HCT116 (cell line): Measurements from ENCODE around the gene KLHL6. TPM values are rescaled to one million over a fixed set of nuclear protein-coding genes. Genes with fewer than 3 reads are reported as not detected.

Experiments used
- ATAC-seq: fragments of 200-7000 bp; cut with Tn5 transposase; 2 replicates; pipeline ENCODE4 v1.9.1; 2020; ENCODE audit warnings: mild to moderate bottlenecking, moderate library complexity
- BruUV-seq: library from RNA; stranded (reverse); fragments of 400-500 nt; replicated peaks from 2 replicates; lab custom pipeline; 2021; lab: Mats Ljungman, UMichigan
- CTCF ChIA-PET: fragments of 300-600 bp; sonication (Branson Sonifier 250); formaldehyde crosslinking; loops from one replicate; lab custom pipeline; 2021; ENCODE audit warnings: antibody characterized with exemption; lab: Charles Lee
- POLR2A ChIA-PET: fragments of 300-600, 350-600 bp; sonication (Branson Sonifier 250); formaldehyde crosslinking; loops from one replicate; lab custom pipeline; 2021; ENCODE audit warnings: antibody characterized with exemption; lab: Charles Lee
- RAD21 ChIA-PET, 2 experiments: fragments of 300-600 bp; sonication (Branson Sonifier 250); formaldehyde crosslinking; loops; one replicate each; lab custom pipeline; 2023; ENCODE audit warnings: low total read pairs in 2 of 2; ENCODE audit not compliant: uncharacterized antibody in 2 of 2, unreplicated experiment in 2 of 2, low non-redundant PET in 1 of 2; lab: Charles Lee
- DNase-seq: peaks from one replicate; pipeline ENCODE4 v3.0.0-alpha.2; 2010; ENCODE audit warnings: low read depth, low spot score
- H2AFZ ChIP-seq: fragments of 200-600 bp; shearing (Covaris generic), sonication (generic); 2 replicates; pipeline ENCODE4 v1.6.1; 2017; ENCODE audit warnings: low read depth, mixed run types, mixed read lengths, antibody characterized with exemption, low read length; ENCODE audit not compliant: poor library complexity, severe bottlenecking
- H3K27ac ChIP-seq: 2 replicates; pipeline ENCODE4 v1.5.1; 2012; ENCODE audit warnings: low read depth, low read length
- H3K27me3 ChIP-seq: fragments of 200-600 bp; sonication (generic); 2 replicates; pipeline ENCODE4 v1.6.1; 2016; ENCODE audit warnings: mixed run types, low read length, mixed read lengths; ENCODE audit not compliant: insufficient read depth
- H3K36me3 ChIP-seq, 2 experiments: fragments of 200-500 bp in 1 of 2; fragments of 200-600 bp in 1 of 2; sonication (Bioruptor generic) in 1 of 2; sonication (generic) in 1 of 2; 2 replicates each; pipeline versions ENCODE4 v1.5.1 to v1.6.1; 2014 to 2016; ENCODE audit warnings: low read length in 2 of 2, inconsistent platforms in 1 of 2, mixed read lengths in 1 of 2, mixed run types in 1 of 2; ENCODE audit not compliant: insufficient read depth in 2 of 2, control insufficient read depth in 1 of 2
- H3K4me1 ChIP-seq, 2 experiments: fragments of 200-600 bp in 1 of 2; sonication (generic) in 1 of 2; 2 replicates each; pipeline versions ENCODE4 v1.5.1 to v1.6.1; 2012 to 2017; ENCODE audit warnings: low read length in 2 of 2, inconsistent platforms in 1 of 2, mild to moderate bottlenecking in 1 of 2, mixed read lengths in 1 of 2, mixed run types in 1 of 2, moderate library complexity in 1 of 2; ENCODE audit not compliant: insufficient read depth in 2 of 2, control insufficient read depth in 1 of 2
- H3K4me2 ChIP-seq: fragments of 200-600 bp; sonication (generic); 2 replicates; pipeline ENCODE4 v1.6.1; 2017; ENCODE audit warnings: mixed run types, low read length, mixed read lengths
- H3K4me3 ChIP-seq, 2 experiments: fragments of 200-600 bp in 1 of 2; sonication (generic) in 1 of 2; replicated peaks in 1 of 2; 2 replicates each; pipeline ENCODE4 v1.5.1; 2011 to 2016; ENCODE audit warnings: low read length in 2 of 2, control low read depth in 1 of 2, low read depth in 1 of 2, mild to moderate bottlenecking in 1 of 2, mixed read lengths in 1 of 2, mixed run types in 1 of 2
- H3K79me2 ChIP-seq: fragments of 200-600 bp; sonication (generic); 2 replicates; pipeline ENCODE4 v1.6.1; 2017; ENCODE audit warnings: mild to moderate bottlenecking, mixed run types, low read length, moderate library complexity, mixed read lengths; ENCODE audit not compliant: insufficient read depth
- H3K9ac ChIP-seq: fragments of 200-600 bp; sonication (generic); 2 replicates; pipeline ENCODE4 v1.6.1; 2016; ENCODE audit warnings: low read length, mixed read lengths
- H3K9me2 ChIP-seq: fragments of 200-600 bp; sonication (generic), shearing (Covaris generic); 2 replicates; pipeline ENCODE4 v1.6.1; 2017; ENCODE audit warnings: mixed run types, mild to moderate bottlenecking, moderate library complexity; ENCODE audit not compliant: insufficient read depth
- H3K9me3 ChIP-seq, 2 experiments: fragments of 200-500 bp in 1 of 2; fragments of 200-600 bp in 1 of 2; sonication (Bioruptor generic) in 1 of 2; sonication (generic) in 1 of 2; 2 replicates each; pipeline ENCODE4 v1.6.1; 2014 to 2017; ENCODE audit warnings: low read length in 2 of 2, mixed read lengths in 2 of 2, inconsistent platforms in 1 of 2, low read depth in 1 of 2, mild to moderate bottlenecking in 1 of 2, mixed run types in 1 of 2, moderate library complexity in 1 of 2; ENCODE audit not compliant: control insufficient read depth in 1 of 2, insufficient read depth in 1 of 2
- H4K20me1 ChIP-seq: fragments of 200-600 bp; sonication (generic), shearing (Covaris generic); 2 replicates; pipeline ENCODE4 v1.6.1; 2017; ENCODE audit warnings: mixed run types, mild to moderate bottlenecking, moderate library complexity; ENCODE audit not compliant: insufficient read depth
- CBX3 ChIP-seq: IDR thresholded peaks from 2 replicates; pipeline ENCODE4 v1.6.1; 2012; ENCODE audit warnings: low read depth
- CEBPB ChIP-seq: IDR thresholded peaks from 2 replicates; pipeline ENCODE4 v1.6.1; 2012; ENCODE audit warnings: low read depth
- EGR1 ChIP-seq: IDR thresholded peaks from 2 replicates; pipeline ENCODE4 v1.6.1; 2012; ENCODE audit warnings: low read depth
- ELF1 ChIP-seq: IDR thresholded peaks from 2 replicates; pipeline ENCODE4 v1.6.1; 2012; ENCODE audit warnings: low read depth, borderline replicate concordance
- EZH2phosphoT487 ChIP-seq: fragments of 200-600 bp; IDR thresholded peaks from 2 replicates; pipeline ENCODE4 v1.6.1; 2018; ENCODE audit warnings: antibody characterized with exemption, borderline replicate concordance
- FOSL1 ChIP-seq: IDR thresholded peaks from 2 replicates; pipeline ENCODE4 v1.6.1; 2012; ENCODE audit warnings: low read depth
- POLR2AphosphoS5 ChIP-seq: IDR thresholded peaks from 2 replicates; pipeline ENCODE4 v1.6.1; 2011; ENCODE audit warnings: mild to moderate bottlenecking, low read depth, low read length, moderate library complexity
- RAD21 ChIP-seq: IDR thresholded peaks from 2 replicates; pipeline ENCODE4 v1.6.1; 2012; ENCODE audit warnings: low read depth, mild to moderate bottlenecking
- SP1 ChIP-seq: IDR thresholded peaks from 2 replicates; pipeline ENCODE4 v1.6.1; 2012; ENCODE audit warnings: low read depth
- SRF ChIP-seq: IDR thresholded peaks from 2 replicates; pipeline ENCODE4 v1.6.1; 2012; ENCODE audit warnings: low read depth
- TCF7L2 ChIP-seq: IDR thresholded peaks from 2 replicates; pipeline ENCODE4 v1.7.0; 2011; ENCODE audit warnings: borderline replicate concordance, inconsistent platforms; ENCODE audit not compliant: insufficient read depth, insufficient read length; ENCODE audit errors: extremely low read depth
- YY1 ChIP-seq: IDR thresholded peaks from 2 replicates; pipeline ENCODE4 v1.6.1; 2011; ENCODE audit warnings: low read length, low read depth, moderate library complexity, mild to moderate bottlenecking; ENCODE audit not compliant: insufficient replicate concordance; ENCODE audit errors: extremely low read depth
- ZFX ChIP-seq: fragments of 450-650 bp; IDR thresholded peaks from 2 replicates; pipeline ENCODE4 v1.6.1; 2017
- ZNF274 ChIP-seq: fragments of 200-500 bp; sonication (Bioruptor generic); IDR thresholded peaks from 2 replicates; pipeline ENCODE4 v1.6.1; 2014; ENCODE audit warnings: mild to moderate bottlenecking, low read depth, low read length, inconsistent platforms
- intact Hi-C: fragments of 100-400 bp; cut with micrococcal nuclease; formaldehyde crosslinking; loops from 2 replicates; pipeline ENCODE4 v1.10.0; 2022
- total RNA-seq: library from RNA; stranded (reverse); gene quantifications from one replicate; pipeline ENCODE4 v1.2.1, GENCODE V29; 2021; ENCODE audit not compliant: unreplicated experiment
- TF ChIP-seq, protein P1 (sequence below), 3 experiments: fragments of 200-600 bp in 1 of 3; sonication (generic) in 1 of 3; IDR thresholded peaks in 2 of 3; conservative IDR thresholded peaks in 1 of 3; 2 replicates each; pipeline ENCODE4 v1.5.1; 2012 to 2017; ENCODE audit warnings: low read depth in 2 of 3, low read length in 2 of 3, antibody characterized with exemption in 1 of 3, borderline replicate concordance in 1 of 3, control low read depth in 1 of 3, mild to moderate bottlenecking in 1 of 3, mixed read lengths in 1 of 3, mixed run types in 1 of 3, moderate library complexity in 1 of 3; ENCODE audit not compliant: insufficient read depth in 1 of 3
- TF ChIP-seq, protein P2 (sequence below): IDR thresholded peaks from 2 replicates; pipeline ENCODE4 v1.6.1; 2012
- TF ChIP-seq, protein P3 (sequence below): IDR thresholded peaks from 2 replicates; pipeline ENCODE4 v1.6.1; 2012

The KLHL6 gene
- total RNA-seq, 1 experiment from 2014 or later: 0.15 TPM

DNA sequence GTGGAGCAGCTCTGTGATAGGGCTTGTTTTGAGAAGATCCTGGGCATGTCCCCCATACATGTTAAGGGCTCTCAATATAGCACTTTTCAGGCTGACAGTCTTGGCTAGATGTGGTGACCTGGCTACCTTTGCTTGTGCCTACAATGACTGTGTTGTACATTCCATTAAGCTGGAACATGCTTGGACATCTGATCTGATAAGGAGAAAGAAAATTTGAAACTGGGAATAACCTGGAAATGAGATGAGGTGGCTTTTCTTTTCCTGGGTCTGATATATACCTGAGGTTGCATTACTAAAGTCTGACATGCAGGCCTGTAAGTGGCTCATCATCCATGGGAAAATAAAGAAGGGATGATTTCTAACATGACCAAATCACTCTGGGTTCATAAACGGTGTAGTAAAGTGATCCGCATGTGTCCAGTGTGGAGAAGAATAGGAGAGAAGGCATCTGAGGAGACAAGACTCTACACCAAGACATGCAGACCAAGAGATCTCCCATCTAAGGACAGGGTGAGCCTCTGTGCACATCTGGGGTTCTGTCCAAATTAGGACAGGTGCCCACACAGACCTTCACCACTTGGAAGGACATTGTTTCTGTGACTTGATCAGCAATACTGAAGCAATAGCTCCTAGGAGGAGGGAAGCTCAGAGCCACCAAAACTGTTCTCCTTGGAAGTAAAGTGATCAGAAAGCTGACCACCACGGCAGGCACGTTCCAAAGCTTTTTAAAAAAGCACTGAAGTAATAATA is 62.0 kb downstream of the KLHL6 start:
- no peak for ATAC-seq
- Histone ChIP-seq H3K79me2 (no peaks in the 10 kb centered on the region), H4K20me1 (no peaks in the 10 kb centered on the region)
- TF ChIP-seq CEBPB: no peak
- TF ChIP-seq CBX3: no peak
- no peak for TF ChIP-seq RAD21
- no peak for TF ChIP-seq SP1
- TF ChIP-seq, protein P1, sequence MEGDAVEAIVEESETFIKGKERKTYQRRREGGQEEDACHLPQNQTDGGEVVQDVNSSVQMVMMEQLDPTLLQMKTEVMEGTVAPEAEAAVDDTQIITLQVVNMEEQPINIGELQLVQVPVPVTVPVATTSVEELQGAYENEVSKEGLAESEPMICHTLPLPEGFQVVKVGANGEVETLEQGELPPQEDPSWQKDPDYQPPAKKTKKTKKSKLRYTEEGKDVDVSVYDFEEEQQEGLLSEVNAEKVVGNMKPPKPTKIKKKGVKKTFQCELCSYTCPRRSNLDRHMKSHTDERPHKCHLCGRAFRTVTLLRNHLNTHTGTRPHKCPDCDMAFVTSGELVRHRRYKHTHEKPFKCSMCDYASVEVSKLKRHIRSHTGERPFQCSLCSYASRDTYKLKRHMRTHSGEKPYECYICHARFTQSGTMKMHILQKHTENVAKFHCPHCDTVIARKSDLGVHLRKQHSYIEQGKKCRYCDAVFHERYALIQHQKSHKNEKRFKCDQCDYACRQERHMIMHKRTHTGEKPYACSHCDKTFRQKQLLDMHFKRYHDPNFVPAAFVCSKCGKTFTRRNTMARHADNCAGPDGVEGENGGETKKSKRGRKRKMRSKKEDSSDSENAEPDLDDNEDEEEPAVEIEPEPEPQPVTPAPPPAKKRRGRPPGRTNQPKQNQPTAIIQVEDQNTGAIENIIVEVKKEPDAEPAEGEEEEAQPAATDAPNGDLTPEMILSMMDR (IDR thresholded peaks at IDR 0.05 in 2 of 3, conservative IDR thresholded peaks at IDR 0.05 in 1 of 3; ENCODE audit: borderline replicate concordance in 1 of 3, insufficient read depth in 1 of 3, low read depth in 2 of 3, low read length in 2 of 3): no peak
- TF ChIP-seq EZH2phosphoT487: no peak
- TF ChIP-seq SRF: no peak
- TF ChIP-seq POLR2AphosphoS5: no peak
- TF ChIP-seq YY1: no peak
- TF ChIP-seq EGR1: no peak
- TF ChIP-seq, protein P2, sequence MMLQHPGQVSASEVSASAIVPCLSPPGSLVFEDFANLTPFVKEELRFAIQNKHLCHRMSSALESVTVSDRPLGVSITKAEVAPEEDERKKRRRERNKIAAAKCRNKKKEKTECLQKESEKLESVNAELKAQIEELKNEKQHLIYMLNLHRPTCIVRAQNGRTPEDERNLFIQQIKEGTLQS: no peak
- TF ChIP-seq TCF7L2: no peak
- no peak for TF ChIP-seq ZFX
- TF ChIP-seq, protein P3, sequence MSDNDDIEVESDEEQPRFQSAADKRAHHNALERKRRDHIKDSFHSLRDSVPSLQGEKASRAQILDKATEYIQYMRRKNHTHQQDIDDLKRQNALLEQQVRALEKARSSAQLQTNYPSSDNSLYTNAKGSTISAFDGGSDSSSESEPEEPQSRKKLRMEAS: no peak
- TF ChIP-seq FOSL1: no peak
- TF ChIP-seq ZNF274: no peak
- TF ChIP-seq ELF1: no peak
- TF ChIP-seq, all 23 proteins: peak for 0
- Histone ChIP-seq H3K27me3 (no peaks in the 10 kb centered on the region), H3K9me3 (no peaks in the 10 kb centered on the region), H2AFZ (no peak overlapping the region), H3K9me2 (no peaks in the 10 kb centered on the region), H3K9ac (no peak overlapping the region), H3K4me3 (no peak overlapping the region), H3K4me2 (no peak overlapping the region), H3K27ac (no peak overlapping the region), H3K4me1 (no peaks in the 10 kb centered on the region), H3K36me3 (no peaks in the 10 kb centered on the region)
- POLR2A ChIA-PET: no interaction called here
- DNase-seq: no peak
- RAD21 ChIA-PET: no interaction called here
- BruUV-seq: no TSS peak
- intact Hi-C loops: no loop called here
- CTCF ChIA-PET: interaction anchor here (1.3 kb wide), 1 partner anchor 14 kb away, joined by 4 read pairs; no protein-coding TSS in a partner anchor
